ENCODE measurements around the gene KRT76. TPM values are rescaled to one million over a fixed set of nuclear protein-coding genes. Genes with fewer than 3 reads are reported as not detected.

Gene KRT76
- total RNA-seq, 4 donors from 2014 or later, result not detected

DNA sequence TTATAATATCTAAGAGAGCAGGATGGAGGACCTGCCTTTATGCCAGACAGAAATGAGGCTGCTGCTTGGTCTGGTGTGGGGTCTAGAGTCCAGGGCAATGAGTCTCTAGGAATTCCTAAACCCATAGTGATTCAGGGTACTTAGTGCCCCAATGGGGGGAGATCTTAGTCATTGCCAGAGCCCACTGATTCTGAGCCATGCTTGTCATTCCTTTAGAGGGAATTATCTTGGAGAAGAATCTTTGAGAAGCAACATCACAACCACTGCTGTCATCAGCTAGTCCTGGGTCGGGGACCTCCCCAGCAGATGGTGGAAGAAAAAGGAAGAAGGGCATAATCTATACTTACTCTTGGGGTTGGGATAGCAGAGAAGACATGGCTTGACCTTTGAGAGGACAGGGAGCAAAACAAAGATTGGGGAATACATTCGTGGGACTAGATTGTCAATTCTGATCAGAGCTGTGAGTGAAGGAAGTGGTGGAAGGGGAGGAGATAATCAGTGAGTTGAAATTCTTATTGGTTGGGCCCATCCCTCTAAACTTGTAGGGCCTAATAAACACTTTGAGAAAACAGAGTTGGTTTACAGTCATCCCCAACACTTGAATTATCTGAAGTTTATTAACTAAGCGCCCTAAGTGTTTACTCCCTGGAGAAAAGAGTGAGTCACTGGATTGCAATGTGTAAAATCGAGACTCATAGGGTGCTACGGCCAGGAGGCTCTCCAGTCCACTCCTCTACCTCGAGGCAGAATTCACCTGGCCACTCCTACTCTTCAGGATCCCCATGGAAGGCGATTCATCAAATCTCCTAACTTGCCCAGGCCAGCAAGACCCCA lies 21.7 kb upstream of the KRT76 start:
- no peak overlapping the region for H3K4me3 ChIP-seq
- TF ChIP-seq POLR2A (IDR thresholded peaks at IDR 0.05), result no peak
- TF ChIP-seq, protein P1, sequence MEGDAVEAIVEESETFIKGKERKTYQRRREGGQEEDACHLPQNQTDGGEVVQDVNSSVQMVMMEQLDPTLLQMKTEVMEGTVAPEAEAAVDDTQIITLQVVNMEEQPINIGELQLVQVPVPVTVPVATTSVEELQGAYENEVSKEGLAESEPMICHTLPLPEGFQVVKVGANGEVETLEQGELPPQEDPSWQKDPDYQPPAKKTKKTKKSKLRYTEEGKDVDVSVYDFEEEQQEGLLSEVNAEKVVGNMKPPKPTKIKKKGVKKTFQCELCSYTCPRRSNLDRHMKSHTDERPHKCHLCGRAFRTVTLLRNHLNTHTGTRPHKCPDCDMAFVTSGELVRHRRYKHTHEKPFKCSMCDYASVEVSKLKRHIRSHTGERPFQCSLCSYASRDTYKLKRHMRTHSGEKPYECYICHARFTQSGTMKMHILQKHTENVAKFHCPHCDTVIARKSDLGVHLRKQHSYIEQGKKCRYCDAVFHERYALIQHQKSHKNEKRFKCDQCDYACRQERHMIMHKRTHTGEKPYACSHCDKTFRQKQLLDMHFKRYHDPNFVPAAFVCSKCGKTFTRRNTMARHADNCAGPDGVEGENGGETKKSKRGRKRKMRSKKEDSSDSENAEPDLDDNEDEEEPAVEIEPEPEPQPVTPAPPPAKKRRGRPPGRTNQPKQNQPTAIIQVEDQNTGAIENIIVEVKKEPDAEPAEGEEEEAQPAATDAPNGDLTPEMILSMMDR (IDR thresholded peaks at IDR 0.05 in 4 of 5, conservative IDR thresholded peaks at IDR 0.05 in 1 of 5), result no peak
- no peak overlapping the region for H3K27ac ChIP-seq
- in situ Hi-C loops (cut with MboI; ENCODE audit: low sequenced_read_pairs in 4 of 4) (no loop called here), intact Hi-C loops (cut with DNase I; ENCODE audit: low total_unique reads) (no loop called here)
- H3K36me3 ChIP-seq, result no peaks in the 10 kb centered on the region
- ATAC-seq (no peak), DNase-seq (no peak)
- H3K4me1 ChIP-seq, result no peaks in the 10 kb centered on the region
- H3K27me3 ChIP-seq, result no peaks in the 10 kb centered on the region
- no peaks in the 10 kb centered on the region for H3K9me3 ChIP-seq

DNA sequence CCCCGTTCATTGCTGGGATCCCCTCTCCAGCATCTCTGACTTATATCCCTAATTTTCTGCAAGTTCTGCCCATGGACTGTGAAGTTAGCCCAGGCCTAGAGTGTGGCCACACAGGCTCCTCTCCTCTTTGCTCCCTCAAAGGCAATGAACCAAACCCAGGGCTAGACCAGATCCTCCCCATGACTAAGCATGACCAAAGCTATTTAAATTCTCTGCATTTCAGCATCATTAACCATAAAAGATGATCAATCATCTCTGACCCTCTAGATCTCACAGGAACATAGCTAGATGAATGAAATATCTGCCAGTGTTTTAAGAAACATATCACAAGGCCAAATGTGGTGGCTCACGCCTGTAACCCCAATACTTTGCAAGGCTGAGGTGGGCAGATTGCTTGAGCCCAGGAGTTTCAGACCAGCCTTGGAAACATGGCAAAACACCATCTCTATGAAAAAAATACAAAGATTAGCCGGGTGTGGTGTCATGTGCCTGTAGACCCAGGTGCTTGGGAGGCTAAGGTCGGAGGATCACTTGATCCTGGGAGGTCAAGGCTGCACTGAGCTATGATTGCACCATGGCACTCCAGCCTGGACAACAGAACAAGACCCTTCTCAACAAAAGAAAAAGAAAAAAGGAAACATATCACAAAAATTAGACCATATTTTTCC lies 21.0 kb upstream of the KRT76 start:
- intact Hi-C loops (cut with DNase I; ENCODE audit: low total_unique reads), result no loop called here
- no peaks in the 10 kb centered on the region for H3K36me3 ChIP-seq

DNA sequence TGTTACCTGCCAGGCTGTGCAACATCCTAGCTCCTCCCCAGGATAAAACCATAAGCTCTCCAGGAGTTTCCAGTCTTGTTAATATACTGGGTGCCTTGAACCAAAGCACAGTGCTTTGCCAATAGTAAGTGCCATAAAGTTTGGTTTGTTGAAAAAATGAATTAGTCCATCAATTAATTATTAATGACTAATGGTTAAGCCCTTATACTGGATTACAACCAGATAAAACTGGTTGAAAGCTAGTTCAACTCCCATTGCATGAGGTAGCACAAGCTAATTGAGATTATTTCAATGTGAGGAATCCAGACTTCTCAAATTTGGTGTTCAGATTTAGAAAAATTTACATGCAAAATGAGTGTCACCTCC lies 20.4 kb upstream of the KRT76 start:
- Histone ChIP-seq H3K27ac (no peak overlapping the region), H3K4me3 (no peak overlapping the region), H3K9me3 (no peaks in the 10 kb centered on the region), H3K27me3 (no peaks in the 10 kb centered on the region), H3K4me1 (no peaks in the 10 kb centered on the region), H3K36me3 (no peaks in the 10 kb centered on the region)
- intact Hi-C loops (cut with DNase I; ENCODE audit: low total_unique reads) (no loop called here), in situ Hi-C loops (cut with MboI; ENCODE audit: low sequenced_read_pairs in 4 of 4) (no loop called here)
- TF ChIP-seq, protein P1 (IDR thresholded peaks at IDR 0.05 in 4 of 5, conservative IDR thresholded peaks at IDR 0.05 in 1 of 5), result no peak
- no peak for TF ChIP-seq POLR2A (IDR thresholded peaks at IDR 0.05)
- no peak for ATAC-seq
- DNase-seq, result no peak

More for the DNA sequence above, 21.0 kb upstream of the KRT76 start:
- in situ Hi-C loops (cut with MboI; ENCODE audit: low sequenced_read_pairs in 4 of 4), result no loop called here
- Histone ChIP-seq H3K27me3 (no peaks in the 10 kb centered on the region), H3K4me3 (no peak overlapping the region), H3K9me3 (no peaks in the 10 kb centered on the region), H3K27ac (no peak overlapping the region), H3K4me1 (no peaks in the 10 kb centered on the region)
- DNase-seq (no peak), ATAC-seq (no peak)
- no peak for TF ChIP-seq POLR2A (IDR thresholded peaks at IDR 0.05)
- TF ChIP-seq, protein P1 (IDR thresholded peaks at IDR 0.05 in 4 of 5, conservative IDR thresholded peaks at IDR 0.05 in 1 of 5), result no peak

DNA sequence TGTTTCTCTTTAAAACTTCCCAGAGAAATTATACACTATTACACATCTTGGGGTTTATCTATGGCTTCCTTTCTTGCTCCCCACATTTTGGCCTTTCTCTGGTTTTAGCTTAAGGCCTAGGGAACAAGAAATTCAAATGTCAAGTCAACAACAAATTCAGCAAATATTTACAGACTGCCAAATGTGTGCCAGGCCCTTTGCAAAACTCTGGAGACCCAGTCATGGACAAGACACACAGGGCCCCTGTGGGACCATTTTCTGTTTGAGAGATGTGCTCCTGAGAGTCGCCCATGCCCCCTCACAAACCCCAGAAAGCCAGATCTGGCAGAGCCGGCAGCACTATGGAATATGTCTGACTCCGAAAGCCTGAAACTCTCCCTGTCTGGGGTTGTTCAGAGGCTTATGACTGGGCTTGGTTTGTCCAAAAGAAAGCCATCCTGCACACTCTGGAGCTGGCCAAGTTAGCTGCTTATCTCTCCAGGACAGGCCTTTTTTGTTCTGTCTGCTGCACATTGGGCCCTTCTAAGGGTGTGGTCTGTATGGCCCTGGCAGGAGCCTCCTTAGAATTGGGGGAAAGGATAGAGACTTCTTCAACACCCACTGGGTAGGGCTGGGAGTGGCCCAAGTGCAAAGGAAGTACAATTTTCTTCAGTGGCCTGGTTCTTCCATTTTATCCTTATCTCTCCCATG lies 19.8 kb upstream of the KRT76 start:
- DNase-seq, result no peak
- TF ChIP-seq, protein P1 (IDR thresholded peaks at IDR 0.05 in 4 of 5, conservative IDR thresholded peaks at IDR 0.05 in 1 of 5), result no peak
- TF ChIP-seq POLR2A (IDR thresholded peaks at IDR 0.05), result no peak
- H3K9me3 ChIP-seq, result no peaks in the 10 kb centered on the region
- H3K4me1 ChIP-seq, result no peaks in the 10 kb centered on the region
- in situ Hi-C loops (cut with MboI; ENCODE audit: low sequenced_read_pairs in 4 of 4) (no loop called here), intact Hi-C loops (cut with DNase I; ENCODE audit: low total_unique reads) (no loop called here)
- H3K27me3 ChIP-seq, result no peaks in the 10 kb centered on the region
- no peak for ATAC-seq
- H3K4me3 ChIP-seq, result no peak overlapping the region
- H3K27ac ChIP-seq, result no peak overlapping the region
- H3K36me3 ChIP-seq, result no peaks in the 10 kb centered on the region

Data from gastrocnemius medialis (tissue), 4 donors.